MCF 10A (cell line): ENCODE data around the gene RPL12. TPM values are rescaled to one million over a fixed set of nuclear protein-coding genes. Genes with fewer than 3 reads are reported as not detected.

ENCODE experiments used
- BruUV-seq: library from RNA; stranded (reverse); fragments of 400-500 nt; replicated peaks from 2 replicates; lab custom pipeline; 2021; lab: Mats Ljungman, UMichigan
- CTCF ChIA-PET: fragments of 300-600 bp; sonication (Branson Sonifier 250); formaldehyde crosslinking; extraction: SDS; loops from one replicate; lab custom pipeline; 2021; ENCODE audit warnings: antibody characterized with exemption, inconsistent platforms; lab: Yijun Ruan, JAX
- POLR2A ChIA-PET: fragments of 300-600, 350-650 bp; sonication (Branson Sonifier 250); formaldehyde crosslinking; extraction: SDS; loops from one replicate; lab custom pipeline; 2020; ENCODE audit warnings: antibody characterized with exemption, inconsistent platforms; lab: Yijun Ruan, JAX
- DNase-seq: peaks from one replicate; pipeline ENCODE4 v3.0.0-alpha.2; 2018; ENCODE audit not compliant: unreplicated experiment
- H3K27ac Mint-ChIP-seq: one replicate; pipeline ENCODE4 v1.8.0; 2022; ENCODE audit warnings: mild to moderate bottlenecking, low read depth, mixed read lengths; ENCODE audit not compliant: unreplicated experiment
- H3K27me3 Mint-ChIP-seq: one replicate; pipeline ENCODE4 v1.8.0; 2022; ENCODE audit warnings: mixed read lengths; ENCODE audit not compliant: insufficient read depth, unreplicated experiment
- H3K36me3 Mint-ChIP-seq: one replicate; pipeline ENCODE4 v1.8.0; 2022; ENCODE audit warnings: mild to moderate bottlenecking, moderate library complexity, mixed read lengths; ENCODE audit not compliant: insufficient read depth, unreplicated experiment
- H3K4me1 Mint-ChIP-seq: one replicate; pipeline ENCODE4 v1.8.0; 2022; ENCODE audit warnings: mixed read lengths; ENCODE audit not compliant: insufficient read depth, unreplicated experiment
- H3K4me3 Mint-ChIP-seq: one replicate; pipeline ENCODE4 v1.8.0; 2022; ENCODE audit warnings: mild to moderate bottlenecking, moderate library complexity, mixed read lengths; ENCODE audit not compliant: unreplicated experiment
- H3K9me3 Mint-ChIP-seq: one replicate; pipeline ENCODE4 v1.8.0; 2022; ENCODE audit warnings: mixed read lengths; ENCODE audit not compliant: unreplicated experiment
- CTCF ChIP-seq: fragments of 200-600 bp; IDR thresholded peaks from one replicate; pipeline ENCODE4 v1.8.0; 2022; ENCODE audit warnings: antibody characterized with exemption, mild to moderate bottlenecking; ENCODE audit not compliant: unreplicated experiment
- intact Hi-C: fragments of 100-400 bp; cut with micrococcal nuclease; formaldehyde crosslinking; loops from 2 replicates; pipeline ENCODE4 v1.14.1; 2022
- total RNA-seq: library from RNA; stranded (reverse); gene quantifications from 2 replicates; pipeline ENCODE4 v1.2.3, GENCODE V29; 2022

RPL12 gene
- total RNA-seq, 1 experiment from 2014 or later: 3,086 TPM

GRCh38 chr9:127490535-127491230 is 39.5 kb upstream of the RPL12 start:
- intact Hi-C loops: no loop called here
- no peak for TF ChIP-seq CTCF
- POLR2A ChIA-PET: interaction anchor here (0.6 kb wide), 1 partner anchor 121 kb away, joined by 3 read pairs; the partner anchor contains the start of gene STXBP1
- Mint-ChIP-seq H3K4me1 (no peaks in the 10 kb centered on the region), H3K36me3 (peaks cover 49% of the 10 kb centered on the region), H3K4me3 (no peak overlapping the region), H3K27ac (no peak overlapping the region), H3K27me3 (no peaks in the 10 kb centered on the region), H3K9me3 (no peaks in the 10 kb centered on the region)
- BruUV-seq: no TSS peak
- no peak for DNase-seq
- CTCF ChIA-PET: interaction anchor here (0.7 kb wide), 1 partner anchor 12 kb away, joined by 3 read pairs; no protein-coding TSS in a partner anchor

- no TSS peak for BruUV-seq
- H3K27ac Mint-ChIP-seq: no peak overlapping the region
- CTCF ChIA-PET: no interaction called here
- H3K27me3 Mint-ChIP-seq: no peaks in the 10 kb centered on the region
- H3K9me3 Mint-ChIP-seq: no peaks in the 10 kb centered on the region
- POLR2A ChIA-PET: no interaction called here
- H3K4me3 Mint-ChIP-seq: no peak overlapping the region
- no peak for TF ChIP-seq CTCF
- intact Hi-C loops: no loop called here
- no peaks in the 10 kb centered on the region for H3K4me1 Mint-ChIP-seq
- no peak for DNase-seq
- peaks cover 54% of the 10 kb centered on the region for H3K36me3 Mint-ChIP-seq
Measured at GRCh38 chr9:127489471-127490115, 38.4 kb upstream of the RPL12 start.

DNA sequence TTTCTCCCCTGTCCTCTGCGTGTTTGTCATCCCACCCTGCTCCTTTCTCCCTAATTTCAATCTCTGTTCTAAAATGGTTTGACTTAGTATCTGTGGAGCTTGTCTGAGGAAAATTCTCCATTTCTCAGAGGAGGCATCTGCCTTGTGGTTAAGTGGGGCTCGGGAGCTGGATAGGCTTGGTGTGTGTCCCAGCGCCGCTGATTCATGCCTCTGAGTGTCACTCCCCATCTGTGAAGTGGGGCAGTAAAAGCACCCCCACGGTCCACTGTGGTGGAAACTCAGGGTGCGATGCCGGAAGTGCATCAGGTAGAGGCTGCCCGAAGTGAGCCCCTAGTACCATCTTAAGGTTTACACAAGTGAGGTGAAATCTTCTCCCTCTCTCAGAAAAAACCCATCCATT is 37.7 kb upstream of the RPL12 start:
- no peak overlapping the region for H3K4me3 Mint-ChIP-seq
- H3K9me3 Mint-ChIP-seq: no peaks in the 10 kb centered on the region
- ChIA-PET CTCF (no interaction called here), POLR2A (interaction anchor here (0.6 to 0.8 kb wide), 2 partner anchors 10 to 28 kb away, joined by 3 read pairs; no protein-coding TSS in a partner anchor)
- peaks cover 57% of the 10 kb centered on the region for H3K36me3 Mint-ChIP-seq
- H3K27me3 Mint-ChIP-seq: no peaks in the 10 kb centered on the region
- H3K27ac Mint-ChIP-seq: peak overlapping the region; percentile 57
- intact Hi-C loops: no loop called here
- BruUV-seq: no TSS peak
- H3K4me1 Mint-ChIP-seq: no peaks in the 10 kb centered on the region
- TF ChIP-seq CTCF: no peak
- no peak for DNase-seq

DNA sequence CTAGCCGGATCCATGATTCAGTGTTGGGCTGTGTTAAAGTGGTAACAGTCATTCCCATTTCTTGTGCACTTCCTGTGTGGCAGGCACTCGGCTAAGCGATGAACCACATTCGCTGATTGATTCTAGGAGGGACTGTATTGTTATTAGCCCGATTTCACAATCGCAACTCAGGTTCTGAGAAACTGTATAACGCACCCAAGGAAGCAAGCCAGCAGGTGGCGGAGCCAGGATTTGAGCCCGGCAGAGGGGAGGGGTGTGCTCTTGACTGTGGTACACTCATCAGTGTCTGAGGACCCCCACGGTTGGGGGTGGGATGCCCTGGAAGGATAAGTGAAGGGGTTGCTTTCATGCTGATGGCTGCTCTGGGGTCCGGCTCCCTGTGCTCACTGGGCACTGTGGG is 34.8 kb upstream of the RPL12 start:
- DNase-seq: no peak
- ChIA-PET POLR2A (no interaction called here), CTCF (interaction anchor here (0.6 kb wide), 1 partner anchor 31 kb away, joined by 3 read pairs; no protein-coding TSS in a partner anchor)
- no peak for TF ChIP-seq CTCF
- Mint-ChIP-seq H3K36me3 (peaks cover 70% of the 10 kb centered on the region), H3K4me1 (no peaks in the 10 kb centered on the region), H3K27me3 (no peaks in the 10 kb centered on the region), H3K27ac (no peak overlapping the region), H3K9me3 (no peaks in the 10 kb centered on the region), H3K4me3 (no peak overlapping the region)
- intact Hi-C loops: no loop called here
- no TSS peak for BruUV-seq
